Measurements from ENCODE around the gene ADRA1B.
"Not testable (repeated sequence)": the region's sequence is repeated elsewhere in the genome, so short reads cannot be mapped to it uniquely, and the experiment has no call there.

Gene ADRA1B

DNA sequence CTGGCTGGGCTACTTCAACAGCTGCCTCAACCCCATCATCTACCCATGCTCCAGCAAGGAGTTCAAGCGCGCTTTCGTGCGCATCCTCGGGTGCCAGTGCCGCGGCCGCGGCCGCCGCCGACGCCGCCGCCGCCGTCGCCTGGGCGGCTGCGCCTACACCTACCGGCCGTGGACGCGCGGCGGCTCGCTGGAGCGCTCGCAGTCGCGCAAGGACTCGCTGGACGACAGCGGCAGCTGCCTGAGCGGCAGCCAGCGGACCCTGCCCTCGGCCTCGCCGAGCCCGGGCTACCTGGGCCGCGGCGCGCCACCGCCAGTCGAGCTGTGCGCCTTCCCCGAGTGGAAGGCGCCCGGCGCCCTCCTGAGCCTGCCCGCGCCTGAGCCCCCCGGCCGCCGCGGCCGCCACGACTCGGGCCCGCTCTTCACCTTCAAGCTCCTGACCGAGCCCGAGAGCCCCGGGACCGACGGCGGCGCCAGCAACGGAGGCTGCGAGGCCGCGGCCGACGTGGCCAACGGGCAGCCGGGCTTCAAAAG, 55.7 kb downstream of the ADRA1B start:
- DNase-seq: peak; percentile 19

DNA sequence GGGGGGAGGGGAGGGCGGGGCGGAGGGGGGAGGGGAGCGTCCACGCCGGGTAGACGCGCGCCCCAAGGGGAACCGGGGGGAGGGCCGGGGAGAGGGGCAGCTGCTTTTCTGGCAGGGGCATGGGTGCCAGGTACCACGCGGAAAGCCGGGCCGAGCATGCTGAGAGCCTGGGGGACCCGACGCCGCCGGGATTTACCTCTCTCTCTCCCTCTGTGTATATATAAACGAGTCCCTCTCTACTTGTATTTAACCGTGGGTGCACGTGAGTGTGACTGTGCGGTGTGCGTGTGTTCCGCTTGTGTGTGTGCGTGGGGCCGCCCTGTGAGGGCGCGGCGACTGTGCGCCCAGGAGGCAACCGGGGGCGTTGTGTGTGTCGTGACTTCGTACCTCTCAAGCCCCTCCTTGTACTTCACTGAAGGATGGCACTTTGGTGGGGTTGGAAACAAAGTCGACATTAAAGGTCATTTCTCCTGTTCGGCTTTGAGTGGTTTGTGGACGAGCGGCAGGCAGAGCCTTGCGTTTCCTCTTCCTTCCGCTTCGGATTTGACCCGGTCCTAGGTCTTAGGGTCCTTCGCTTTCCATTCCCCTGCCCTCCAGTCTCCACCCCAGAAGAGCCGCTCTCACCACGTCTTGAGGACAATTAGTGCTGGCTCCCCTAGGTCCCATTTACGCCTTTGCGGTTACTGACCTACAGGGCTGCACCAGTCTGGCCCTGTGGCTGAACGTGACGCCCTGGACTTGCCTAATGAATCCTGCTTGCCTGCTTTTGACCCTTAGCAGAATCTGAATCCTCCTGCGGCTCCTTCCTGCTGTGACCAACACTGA, 56.5 kb downstream of the ADRA1B start:
- DNase-seq: no peak

GRCh38 chr5:159975462-159976019, 59.3 kb downstream of the ADRA1B start:
- DNase-seq: no peak

- no peak for DNase-seq
Observed at GRCh38 chr5:159976921-159977320, 60.6 kb downstream of the ADRA1B start.

DNA sequence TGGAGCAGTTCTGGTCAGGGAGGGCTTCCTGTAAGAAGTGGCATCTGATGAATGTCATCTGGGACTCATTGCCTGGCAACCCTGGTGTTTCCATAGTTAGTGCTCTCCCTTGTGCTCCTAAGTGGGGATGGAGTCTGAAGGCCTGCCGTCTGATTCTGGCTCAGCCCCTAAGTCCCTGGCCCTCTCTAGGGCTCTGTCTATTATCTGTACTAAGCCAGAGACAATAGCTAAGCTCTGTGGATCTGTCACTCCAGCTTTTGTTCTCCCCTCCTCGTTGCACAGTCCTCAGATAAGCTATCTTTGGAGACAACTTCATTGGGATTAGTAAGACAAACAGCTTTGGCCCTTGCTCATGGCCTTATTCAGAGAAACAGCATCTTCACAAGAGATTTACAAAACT, 62.1 kb downstream of the ADRA1B start:
- DNase-seq: no peak

- DNase-seq: no peak
Observed at GRCh38 chr5:159982421-159983173, 66.3 kb downstream of the ADRA1B start.

DNA sequence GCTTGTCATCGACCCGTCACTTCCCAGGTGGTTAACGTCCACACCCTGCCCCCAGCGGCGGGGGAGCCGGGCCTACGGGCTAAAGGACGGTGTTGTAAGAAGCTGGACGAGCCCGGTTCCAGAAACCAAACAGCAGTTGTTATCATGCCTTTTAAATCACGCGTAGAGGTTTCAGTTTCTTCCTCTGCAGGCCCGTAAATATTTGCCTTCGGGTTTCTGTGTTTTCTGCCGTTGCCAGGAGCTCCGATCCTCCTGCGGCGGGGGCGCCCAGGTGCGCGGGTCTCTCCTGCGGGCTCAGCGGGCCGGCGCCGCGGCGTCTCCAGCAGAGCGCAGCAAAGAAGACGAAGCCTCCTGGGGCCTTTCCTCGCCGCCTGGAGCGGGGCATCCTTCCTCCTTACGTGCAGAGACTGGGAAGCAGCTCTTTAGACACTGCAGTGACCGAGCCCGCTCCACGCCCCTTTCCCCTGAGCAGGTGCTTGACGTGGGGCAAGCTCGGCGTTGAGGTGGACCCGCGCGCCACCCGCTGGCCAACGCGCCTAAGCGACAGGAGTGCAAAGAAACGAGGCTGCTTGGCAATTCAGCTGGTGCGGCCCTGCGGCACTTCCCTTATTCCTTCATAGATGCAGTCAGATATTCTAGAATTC, 70.9 kb downstream of the ADRA1B start:
- peak; percentile 80 for DNase-seq

DNA sequence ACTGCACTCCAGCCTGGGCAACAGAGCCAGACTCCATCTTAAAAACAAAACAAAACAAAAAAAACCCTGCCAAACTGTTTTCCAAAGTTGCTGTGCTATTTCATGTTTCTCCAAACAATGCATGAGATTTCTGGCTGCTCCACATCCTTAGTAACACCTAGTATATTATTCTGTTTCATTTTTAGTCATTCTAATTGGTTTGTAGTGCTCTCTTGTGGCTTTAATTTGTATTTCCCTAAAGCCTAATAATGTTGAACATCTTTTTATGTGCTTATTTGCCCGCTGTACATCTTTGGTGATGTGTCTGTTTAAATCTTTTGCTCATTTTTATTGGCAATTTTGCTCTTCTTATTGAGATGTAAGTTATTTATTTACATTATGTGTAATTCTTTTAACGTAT, 74.2 kb downstream of the ADRA1B start:
- no peak for DNase-seq

- DNase-seq: no peak
Observed at GRCh38 chr5:159992566-159992965, 76.3 kb downstream of the ADRA1B start.

- no peak for DNase-seq
Observed at GRCh38 chr5:159993194-159993593, 76.9 kb downstream of the ADRA1B start.

DNA sequence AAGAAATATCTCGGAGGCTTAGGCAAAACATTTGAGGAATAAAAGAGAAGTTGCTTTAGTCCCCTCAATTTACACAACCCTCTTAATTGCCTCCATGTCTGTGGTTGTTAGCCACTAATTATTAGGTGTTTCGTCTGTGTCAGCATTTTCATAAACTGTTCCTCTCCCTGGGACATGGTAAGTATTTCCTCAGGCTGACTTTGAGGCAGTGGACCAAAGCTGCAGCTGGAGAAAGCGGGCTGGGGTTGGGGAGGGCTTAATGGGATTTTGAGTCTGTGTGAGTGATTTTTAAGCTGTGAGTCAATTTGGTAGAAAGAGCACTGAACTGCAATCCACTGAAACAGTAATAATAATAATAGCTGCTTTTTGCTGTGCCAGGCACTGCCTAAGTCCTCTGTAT, 79.6 kb downstream of the ADRA1B start:
- no peak for DNase-seq

DNA sequence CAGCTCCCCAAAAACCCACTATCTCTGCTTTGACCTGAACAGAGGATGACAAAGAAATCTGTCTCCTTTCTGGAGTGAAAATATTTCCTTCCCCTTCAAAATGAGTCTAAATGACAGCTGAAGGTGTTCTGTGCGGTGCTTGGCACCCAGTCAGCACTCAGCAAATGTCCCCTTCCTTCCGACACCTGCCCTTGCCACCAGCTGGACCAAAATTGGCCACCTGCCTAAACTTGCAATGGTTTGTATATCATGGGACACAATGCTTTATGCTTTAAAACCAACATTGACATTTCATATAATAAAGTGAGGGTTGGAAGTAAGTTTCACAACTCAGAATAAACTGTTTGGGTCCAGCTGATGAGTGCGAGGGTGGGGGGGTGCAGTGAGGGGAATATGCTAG, 85.2 kb downstream of the ADRA1B start:
- DNase-seq: peak; percentile 18

- DNase-seq: no peak
Observed at GRCh38 chr5:160007514-160007913, 91.2 kb downstream of the ADRA1B start.

DNA sequence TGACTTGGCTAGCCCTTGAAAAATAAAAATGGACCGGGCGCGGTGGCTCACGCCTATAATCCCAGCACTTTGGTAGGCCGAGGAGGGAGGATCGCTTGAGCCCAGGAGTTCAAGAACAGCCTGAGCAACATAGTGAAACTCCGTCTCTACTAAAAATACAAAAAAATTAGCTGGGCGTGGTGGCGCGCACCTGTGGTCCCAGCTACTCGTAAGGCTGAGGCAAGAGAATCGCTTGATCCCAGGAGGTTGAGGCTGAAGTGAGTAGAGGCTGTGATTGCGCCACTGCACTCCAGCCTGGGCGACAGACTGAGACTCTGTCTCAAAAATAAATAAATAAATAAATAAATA, 92.2 kb downstream of the ADRA1B start:
- not testable (repeated sequence) for DNase-seq

GRCh38 chr5:160008877-160009590, 92.8 kb downstream of the ADRA1B start, which contains the start of gene TTC1:
Gene TTC1, plus strand, starts transcription at chr5:160009139. Its CDS starts 1,390 bp downstream, at chr5:160010529.
- peak; percentile 95 for DNase-seq

GRCh38 chr5:160009591-160009989, 93.3 kb downstream of the ADRA1B start:
- no peak for DNase-seq

DNA sequence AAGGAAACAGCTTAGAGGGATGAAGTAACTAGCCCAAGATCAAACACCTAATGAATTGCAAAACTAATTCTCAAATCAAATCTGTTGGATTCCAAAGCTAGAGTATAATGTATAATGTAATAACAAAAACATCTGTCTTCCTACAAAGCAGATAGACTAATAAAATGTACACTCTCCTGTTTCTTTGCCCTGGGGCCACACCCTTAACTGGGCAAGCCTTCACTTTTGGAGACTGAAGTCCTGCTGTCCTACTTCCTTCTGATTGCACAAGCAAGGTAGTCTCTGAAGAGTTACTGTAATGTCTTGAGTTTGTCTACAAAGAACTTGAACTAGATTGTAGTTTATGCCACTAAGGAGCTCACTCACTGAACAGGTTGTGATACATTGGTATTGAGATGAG, 95.2 kb downstream of the ADRA1B start:
- no peak for DNase-seq

DNA sequence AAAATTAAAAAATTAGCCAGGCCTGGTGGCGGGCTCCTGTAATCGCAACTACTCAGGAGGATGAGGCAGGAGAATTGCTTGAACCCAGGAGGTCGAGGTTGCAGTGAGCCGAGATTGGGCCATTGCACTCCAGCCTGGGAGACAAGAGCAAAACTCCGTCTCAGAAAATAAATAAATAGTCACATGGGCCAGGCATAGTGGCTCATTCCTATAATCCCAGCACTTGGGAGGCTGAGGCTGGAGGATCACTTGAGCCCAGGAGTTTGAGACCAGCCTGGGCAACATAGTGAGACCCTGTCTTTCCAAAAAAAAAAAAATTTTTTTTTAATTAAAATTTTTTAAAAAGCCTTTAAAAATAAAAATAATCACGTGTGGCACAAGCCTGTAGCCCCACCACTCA, 97.9 kb downstream of the ADRA1B start:
- not testable (repeated sequence) for DNase-seq

GRCh38 chr5:160018945-160019625, 102.8 kb downstream of the ADRA1B start:
- DNase-seq: no peak

- DNase-seq: no peak
Observed at GRCh38 chr5:160020266-160020770, 104.0 kb downstream of the ADRA1B start.

DNA sequence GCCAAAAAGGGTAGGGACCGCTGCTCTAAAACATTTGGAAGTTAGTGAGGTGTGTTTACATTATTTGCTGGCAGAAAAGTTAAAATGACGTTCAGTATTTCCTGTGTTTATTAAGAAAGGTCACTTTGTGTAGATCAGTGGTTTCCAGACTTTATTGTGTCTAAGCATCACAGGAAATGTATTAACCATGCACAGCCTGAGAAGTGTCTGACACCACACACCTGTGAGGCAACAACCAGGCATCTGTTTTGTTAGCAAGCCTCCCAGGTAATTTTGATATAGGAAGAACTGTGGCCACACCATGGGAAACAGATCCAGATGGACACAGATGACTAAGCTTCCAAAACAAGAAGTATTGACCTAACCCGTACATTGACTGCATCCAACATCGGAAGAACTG, 104.7 kb downstream of the ADRA1B start:
- DNase-seq: no peak
